ENCODE data around the gene PLD3. TPM values are rescaled to one million over a fixed set of nuclear protein-coding genes. Genes with fewer than 3 reads are reported as not detected.
A peak's percentile ranks its signal among the peaks of the same experiment; 100 is the strongest.

PLD3 gene
- total and polyA plus RNA-seq, 11 donors, result 109 to 375 (median 161) TPM

GRCh38 chr19:40312533-40312932 lies 36.0 kb upstream of the PLD3 start:
- TF ChIP-seq CTCF (IDR thresholded peaks at IDR 0.05) (no peak), POLR2A (IDR thresholded peaks at IDR 0.05) (no peak)
- Histone ChIP-seq H3K9me3 (no peaks in the 10 kb centered on the region), H3K27ac (no peak overlapping the region), H3K36me3 (peaks cover 0 to 5% (median 0%) of the 10 kb centered on the region in 9 donors), H3K27me3 (no peaks in the 10 kb centered on the region), H3K4me3 (no peak overlapping the region), H3K4me1 (peaks cover 0 to 9% (median 0%) of the 10 kb centered on the region in 12 donors)
- 45 to 62% (median 52%) methylated on average over 2 of the region's 2 CpGs for WGBS, 4 donors
- no peak for ATAC-seq
- DNase-seq, result no peak
- intact Hi-C loops (cut with DNase I), result no loop called here

- no peak for DNase-seq
- intact Hi-C loops (cut with DNase I), result no loop called here
- Histone ChIP-seq H3K9me3 (no peaks in the 10 kb centered on the region), H3K27me3 (no peaks in the 10 kb centered on the region), H3K27ac (no peak overlapping the region), H3K36me3 (peaks cover 0 to 11% (median under 1%) of the 10 kb centered on the region in 9 donors), H3K4me1 (peaks cover 0 to 9% (median 0%) of the 10 kb centered on the region in 12 donors), H3K4me3 (no peak overlapping the region)
- WGBS, 4 donors, result 88 to 92% (median 91%) methylated on average over 9 of the region's 9 CpGs
- no peak for ATAC-seq
- TF ChIP-seq POLR2A (IDR thresholded peaks at IDR 0.05) (no peak), CTCF (IDR thresholded peaks at IDR 0.05) (no peak)
These were observed 35.1 kb upstream of the PLD3 start for GRCh38 chr19:40313229-40313983.

- no peak overlapping the region for H3K27ac ChIP-seq
- peaks cover 0 to 20% (median 6%) of the 10 kb centered on the region in 9 donors for H3K36me3 ChIP-seq
- WGBS, 4 donors, result 79 to 92% (median 82%) methylated on average over 2 of the region's 2 CpGs
- H3K4me3 ChIP-seq, result no peak overlapping the region
- H3K9me3 ChIP-seq, result no peaks in the 10 kb centered on the region
- peaks cover 0 to 9% (median 0%) of the 10 kb centered on the region in 12 donors for H3K4me1 ChIP-seq
- H3K27me3 ChIP-seq, result no peaks in the 10 kb centered on the region
- no peak for DNase-seq
- TF ChIP-seq POLR2A (IDR thresholded peaks at IDR 0.05) (no peak), CTCF (IDR thresholded peaks at IDR 0.05) (no peak)
- intact Hi-C loops (cut with DNase I), result no loop called here
- no peak for ATAC-seq
These were observed 33.8 kb upstream of the PLD3 start for GRCh38 chr19:40314656-40315055.

DNA sequence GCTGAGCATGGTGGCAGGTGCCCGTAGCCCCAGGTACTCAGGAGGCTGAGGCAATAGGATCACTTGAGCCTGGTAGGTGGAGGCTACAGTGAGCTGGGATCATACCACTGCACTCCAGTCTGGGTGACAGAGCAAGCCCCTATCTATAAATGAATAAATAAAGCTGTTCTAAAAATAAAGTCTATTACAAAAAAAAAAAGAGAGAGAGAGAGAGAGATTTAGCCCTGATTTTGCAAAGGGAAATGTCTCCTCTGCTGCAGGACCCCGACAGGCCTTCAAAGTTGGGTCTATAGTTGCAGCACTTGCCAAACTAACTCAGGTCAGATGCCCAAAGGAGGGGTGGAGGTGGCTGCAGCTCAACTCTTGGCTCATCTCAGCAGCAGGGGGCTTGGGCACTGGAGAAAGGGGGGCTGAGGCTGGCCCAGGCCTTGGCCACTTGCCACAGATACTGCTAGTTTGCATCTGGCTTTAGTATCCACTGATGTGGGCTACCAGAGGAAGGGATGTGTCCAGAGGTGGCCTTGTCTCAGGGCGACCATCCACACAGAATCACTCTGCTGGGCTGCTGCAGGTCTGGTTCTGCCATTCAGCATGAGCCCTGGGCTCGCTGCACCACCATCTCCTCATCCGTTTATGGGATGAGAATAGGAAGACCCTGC lies 32.6 kb upstream of the PLD3 start:
- peaks cover 0 to 9% (median 0%) of the 10 kb centered on the region in 12 donors for H3K4me1 ChIP-seq
- H3K36me3 ChIP-seq, result peaks cover 0 to 30% (median 14%) of the 10 kb centered on the region in 9 donors
- intact Hi-C loops (cut with DNase I), result no loop called here
- H3K4me3 ChIP-seq, result no peak overlapping the region
- H3K27ac ChIP-seq, result no peak overlapping the region
- TF ChIP-seq POLR2A (IDR thresholded peaks at IDR 0.05) (no peak), CTCF (IDR thresholded peaks at IDR 0.05) (no peak)
- no peaks in the 10 kb centered on the region for H3K27me3 ChIP-seq
- ATAC-seq (peak in 3 of 4 donors; percentile 26 to 41 (median 29)), DNase-seq (no peak)
- no peaks in the 10 kb centered on the region for H3K9me3 ChIP-seq
- WGBS, 4 donors, result 65 to 73% (median 70%) methylated on average over 2 to 5 of the region's 5 CpGs
